ENCODE results near the gene LY9.

Gene LY9

GRCh38 chr1:160799641-160800040 lies 3.7 kb downstream of the LY9 start:
- H3K4me3 ChIP-seq (ENCODE audit: low read depth, low read length), result no peak overlapping the region
- DNase-seq (ENCODE audit: low read depth), result no peak

- DNase-seq (ENCODE audit: low read depth), result no peak
- H3K4me3 ChIP-seq (ENCODE audit: low read depth, low read length), result no peak overlapping the region
Measured at GRCh38 chr1:160800142-160800541, 4.2 kb downstream of the LY9 start.

GRCh38 chr1:160800645-160801408 lies 4.9 kb downstream of the LY9 start:
- H3K4me3 ChIP-seq (ENCODE audit: low read depth, low read length), result no peak overlapping the region
- DNase-seq (ENCODE audit: low read depth), result no peak

- no peak for DNase-seq (ENCODE audit: low read depth)
- no peak overlapping the region for H3K4me3 ChIP-seq (ENCODE audit: low read depth, low read length)
Measured at GRCh38 chr1:160801836-160802580, 6.0 kb downstream of the LY9 start.

GRCh38 chr1:160806109-160806665 lies 10.2 kb downstream of the LY9 start:
- no peak overlapping the region for H3K4me3 ChIP-seq (ENCODE audit: low read depth, low read length)
- no peak for DNase-seq (ENCODE audit: low read depth)

GRCh38 chr1:160806784-160807183 lies 10.8 kb downstream of the LY9 start:
- DNase-seq (ENCODE audit: low read depth), result no peak
- H3K4me3 ChIP-seq (ENCODE audit: low read depth, low read length), result no peak overlapping the region

- H3K4me3 ChIP-seq (ENCODE audit: low read depth, low read length), result no peak overlapping the region
- DNase-seq (ENCODE audit: low read depth), result no peak
Measured at GRCh38 chr1:160807247-160807646, 11.3 kb downstream of the LY9 start.

GRCh38 chr1:160807738-160808137 lies 11.8 kb downstream of the LY9 start:
- DNase-seq (ENCODE audit: low read depth), result no peak
- H3K4me3 ChIP-seq (ENCODE audit: low read depth, low read length), result no peak overlapping the region

- DNase-seq (ENCODE audit: low read depth), result no peak
Measured at GRCh38 chr1:160808289-160808688, 12.3 kb downstream of the LY9 start.

GRCh38 chr1:160810486-160810885 lies 14.5 kb downstream of the LY9 start:
- DNase-seq (ENCODE audit: low read depth), result no peak
- no peak overlapping the region for H3K4me3 ChIP-seq (ENCODE audit: low read depth, low read length)

More at GRCh38 chr1:160808289-160808688, 12.3 kb downstream of the LY9 start:
- H3K4me3 ChIP-seq (ENCODE audit: low read depth, low read length), result no peak overlapping the region

- no peak overlapping the region for H3K4me3 ChIP-seq (ENCODE audit: low read depth, low read length)
- no peak for DNase-seq (ENCODE audit: low read depth)
Measured at GRCh38 chr1:160811147-160811546, 15.2 kb downstream of the LY9 start.

- no peak for DNase-seq (ENCODE audit: low read depth)
Measured at GRCh38 chr1:160813215-160813614, 17.2 kb downstream of the LY9 start.

GRCh38 chr1:160814316-160814715 lies 18.3 kb downstream of the LY9 start:
- no peak for DNase-seq (ENCODE audit: low read depth)

More at GRCh38 chr1:160813215-160813614, 17.2 kb downstream of the LY9 start:
- no peak overlapping the region for H3K4me3 ChIP-seq (ENCODE audit: low read depth, low read length)

GRCh38 chr1:160814856-160815255 lies 18.9 kb downstream of the LY9 start:
- no peak for DNase-seq (ENCODE audit: low read depth)

More at GRCh38 chr1:160814316-160814715, 18.3 kb downstream of the LY9 start:
- no peak overlapping the region for H3K4me3 ChIP-seq (ENCODE audit: low read depth, low read length)

GRCh38 chr1:160818207-160818937 lies 22.4 kb downstream of the LY9 start:
- no peak overlapping the region for H3K4me3 ChIP-seq (ENCODE audit: low read depth, low read length)
- DNase-seq (ENCODE audit: low read depth), result no peak

More at GRCh38 chr1:160814856-160815255, 18.9 kb downstream of the LY9 start:
- H3K4me3 ChIP-seq (ENCODE audit: low read depth, low read length), result no peak overlapping the region

- no peak for DNase-seq (ENCODE audit: low read depth)
- no peak overlapping the region for H3K4me3 ChIP-seq (ENCODE audit: low read depth, low read length)
Measured at GRCh38 chr1:160819186-160819585, 23.2 kb downstream of the LY9 start.

- no peak overlapping the region for H3K4me3 ChIP-seq (ENCODE audit: low read depth, low read length)
- DNase-seq (ENCODE audit: low read depth), result no peak
Measured at GRCh38 chr1:160821627-160822026, 25.7 kb downstream of the LY9 start.

- no peak for DNase-seq (ENCODE audit: low read depth)
- H3K4me3 ChIP-seq (ENCODE audit: low read depth, low read length), result no peak overlapping the region
Measured at GRCh38 chr1:160823296-160823695, 27.3 kb downstream of the LY9 start.

GRCh38 chr1:160826546-160826945 lies 30.6 kb downstream of the LY9 start:
- H3K4me3 ChIP-seq (ENCODE audit: low read depth, low read length), result no peak overlapping the region
- no peak for DNase-seq (ENCODE audit: low read depth)

- H3K4me3 ChIP-seq (ENCODE audit: low read depth, low read length), result no peak overlapping the region
- DNase-seq (ENCODE audit: low read depth), result no peak
Measured at GRCh38 chr1:160827418-160827817, 31.4 kb downstream of the LY9 start.
